Measurements from ENCODE around the gene OGG1.
A peak's percentile ranks its signal among the peaks of the same experiment; 100 is the strongest.

Gene OGG1

DNA sequence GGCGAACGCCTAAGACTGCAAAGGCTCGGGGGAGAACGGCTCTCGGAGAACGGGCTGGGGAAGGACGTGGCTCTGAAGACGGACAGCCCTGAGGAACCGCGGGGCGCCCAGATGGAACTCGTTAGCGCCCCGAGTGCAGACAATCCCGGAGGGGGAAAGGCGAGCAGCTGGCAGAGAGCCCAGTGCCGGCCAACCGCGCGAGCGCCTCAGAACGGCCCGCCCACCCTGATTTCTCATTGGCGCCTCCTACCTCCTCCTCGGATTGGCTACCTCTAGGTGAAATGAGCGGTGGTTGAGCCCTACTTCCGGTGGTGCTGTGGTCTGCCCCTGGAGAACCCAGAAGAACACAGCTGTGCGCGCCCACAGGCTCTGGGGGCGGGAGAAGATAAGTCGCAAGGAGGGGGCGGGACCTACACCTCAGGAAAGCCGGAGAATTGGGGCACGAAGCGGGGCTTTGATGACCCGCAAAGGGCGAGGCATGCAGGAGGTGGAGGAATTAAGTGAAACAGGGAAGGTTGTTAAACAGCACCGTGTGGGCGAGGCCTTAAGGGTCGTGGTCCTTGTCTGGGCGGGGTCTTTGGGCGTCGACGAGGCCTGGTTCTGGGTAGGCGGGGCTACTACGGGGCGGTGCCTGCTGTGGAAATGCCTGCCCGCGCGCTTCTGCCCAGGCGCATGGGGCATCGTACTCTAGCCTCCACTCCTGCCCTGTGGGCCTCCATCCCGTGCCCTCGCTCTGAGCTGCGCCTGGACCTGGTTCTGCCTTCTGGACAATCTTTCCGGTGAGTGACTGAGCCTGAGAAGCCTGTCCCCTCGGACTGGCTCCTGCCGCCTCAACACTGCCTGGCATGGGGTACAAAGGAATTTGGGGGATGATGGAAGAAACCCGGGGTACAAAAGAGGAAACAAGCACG is at the start of gene OGG1:
OGG1 (plus strand) TSS at position 308 of the 911 bp plus-strand sequence; CDS start at position 643, 335 bp downstream.
- peak; percentile 99 for DNase-seq (ENCODE audit: low read depth)

DNA sequence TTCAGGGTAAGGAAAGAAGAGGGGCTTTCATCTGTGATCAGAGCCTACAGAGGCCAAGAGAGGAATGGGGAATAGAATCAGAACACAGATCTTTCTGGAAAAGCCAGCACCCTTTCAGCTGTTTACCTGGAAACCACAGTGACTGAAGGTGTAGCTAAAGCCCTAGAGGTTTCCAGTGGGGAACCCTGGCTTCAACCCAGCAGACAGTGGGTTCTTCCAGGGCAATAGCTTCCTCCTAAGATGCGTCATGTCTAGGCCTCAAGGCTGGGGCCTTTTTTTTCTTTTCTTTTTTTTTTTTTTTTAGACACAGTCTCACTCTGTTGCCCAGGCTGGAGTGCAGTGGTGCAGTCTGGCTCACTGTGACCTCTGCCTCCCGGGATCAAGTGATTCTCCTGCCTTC is 49.2 kb upstream of the OGG1 start:
- DNase-seq (ENCODE audit: low read depth), result no peak

DNA sequence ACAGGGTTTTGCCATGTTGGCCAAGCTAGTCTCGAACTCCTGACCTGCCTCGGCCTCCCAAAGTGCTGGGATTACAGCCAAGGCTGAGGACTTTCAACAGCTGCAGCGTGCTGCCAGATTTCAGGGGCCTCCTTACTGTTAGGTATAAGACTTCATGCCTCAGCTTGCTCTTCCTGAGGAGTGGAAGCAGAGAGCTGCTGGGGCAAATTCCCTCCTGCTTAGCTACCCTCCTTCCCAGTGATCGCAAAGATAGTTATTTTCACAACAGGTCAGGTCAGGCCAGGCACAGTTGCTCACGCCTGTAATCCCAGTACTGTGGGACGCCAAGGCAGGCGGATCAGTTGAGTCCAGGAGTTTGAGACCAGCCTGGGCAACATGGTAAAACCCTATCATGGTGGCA is 48.7 kb upstream of the OGG1 start:
- no peak for DNase-seq (ENCODE audit: low read depth)

DNA sequence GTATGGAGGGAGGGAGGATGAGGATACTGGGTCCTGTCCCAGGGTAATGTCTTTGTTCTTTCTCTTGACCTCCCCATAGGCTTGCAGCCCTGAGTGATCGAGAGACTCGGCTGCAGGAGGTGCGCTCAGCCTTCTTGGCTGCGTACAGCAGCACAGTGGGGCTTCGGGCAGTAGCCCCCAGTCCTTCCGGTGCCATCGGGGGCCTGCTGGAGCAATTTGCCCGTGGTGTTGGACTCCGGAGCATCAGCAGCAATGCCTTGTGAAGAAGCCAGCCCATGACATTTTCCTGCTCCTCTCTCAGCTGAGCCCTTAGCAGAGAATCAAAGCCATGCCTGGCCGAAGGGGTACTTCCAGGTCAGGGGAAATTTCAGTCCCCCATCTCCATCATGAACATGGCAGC is 48.0 kb upstream of the OGG1 start:
- no peak for DNase-seq (ENCODE audit: low read depth)

DNA sequence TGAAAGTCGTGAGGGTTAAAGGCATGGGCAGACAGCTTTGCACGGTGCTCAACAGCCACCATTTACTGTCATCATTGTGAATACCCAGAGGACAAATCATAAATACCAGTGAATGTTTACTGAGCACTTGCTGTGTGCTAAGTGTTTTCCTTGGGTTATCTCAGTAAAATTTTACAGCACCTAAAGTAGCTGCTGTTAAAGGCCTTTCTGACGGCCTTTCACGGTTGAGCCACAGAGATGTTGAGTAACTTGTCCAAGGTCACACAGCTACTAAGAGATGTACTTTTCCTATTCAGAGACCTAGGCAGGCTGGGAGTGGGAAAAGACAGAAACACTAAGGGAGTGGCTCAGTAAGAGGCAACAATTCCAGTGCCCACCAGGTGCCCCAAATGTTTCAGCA is 46.5 kb upstream of the OGG1 start:
- DNase-seq (ENCODE audit: low read depth), result no peak

DNA sequence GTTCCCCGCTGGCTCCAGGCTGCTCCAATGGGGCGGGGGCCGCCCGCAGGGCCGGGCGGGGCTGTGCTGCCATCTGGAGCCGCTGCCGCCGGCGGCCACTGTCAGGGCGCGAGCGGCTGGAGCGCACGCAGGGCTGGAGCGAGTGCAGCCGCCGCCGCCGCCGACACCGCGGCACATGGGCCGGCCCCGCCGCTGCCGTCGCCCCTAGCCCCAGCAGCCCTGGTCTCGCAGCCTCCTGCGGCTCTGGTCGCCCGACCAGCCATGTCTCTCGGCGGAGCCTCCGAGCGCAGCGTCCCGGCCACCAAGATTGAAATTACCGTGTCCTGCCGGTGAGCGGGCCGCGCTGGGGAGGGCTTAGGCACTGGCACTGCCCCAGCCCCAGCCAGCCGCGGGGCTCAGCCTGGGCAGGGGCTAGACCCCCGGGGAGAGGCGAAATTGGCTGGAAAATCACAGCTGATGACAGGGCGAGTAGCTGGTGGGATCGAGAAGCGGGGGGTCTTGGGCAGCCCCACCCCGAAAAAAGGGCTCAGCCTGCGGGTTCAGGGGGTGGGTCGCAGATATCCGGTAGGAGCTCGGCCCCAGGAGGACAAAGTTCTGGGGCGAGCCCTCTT is 45.9 kb upstream of the OGG1 start, which contains the start of gene CPNE9:
CPNE9 (plus strand) TSS at position 98 of the 611 bp plus-strand sequence; CDS start at position 262, 164 bp downstream.
- DNase-seq (ENCODE audit: low read depth), result no peak

DNA sequence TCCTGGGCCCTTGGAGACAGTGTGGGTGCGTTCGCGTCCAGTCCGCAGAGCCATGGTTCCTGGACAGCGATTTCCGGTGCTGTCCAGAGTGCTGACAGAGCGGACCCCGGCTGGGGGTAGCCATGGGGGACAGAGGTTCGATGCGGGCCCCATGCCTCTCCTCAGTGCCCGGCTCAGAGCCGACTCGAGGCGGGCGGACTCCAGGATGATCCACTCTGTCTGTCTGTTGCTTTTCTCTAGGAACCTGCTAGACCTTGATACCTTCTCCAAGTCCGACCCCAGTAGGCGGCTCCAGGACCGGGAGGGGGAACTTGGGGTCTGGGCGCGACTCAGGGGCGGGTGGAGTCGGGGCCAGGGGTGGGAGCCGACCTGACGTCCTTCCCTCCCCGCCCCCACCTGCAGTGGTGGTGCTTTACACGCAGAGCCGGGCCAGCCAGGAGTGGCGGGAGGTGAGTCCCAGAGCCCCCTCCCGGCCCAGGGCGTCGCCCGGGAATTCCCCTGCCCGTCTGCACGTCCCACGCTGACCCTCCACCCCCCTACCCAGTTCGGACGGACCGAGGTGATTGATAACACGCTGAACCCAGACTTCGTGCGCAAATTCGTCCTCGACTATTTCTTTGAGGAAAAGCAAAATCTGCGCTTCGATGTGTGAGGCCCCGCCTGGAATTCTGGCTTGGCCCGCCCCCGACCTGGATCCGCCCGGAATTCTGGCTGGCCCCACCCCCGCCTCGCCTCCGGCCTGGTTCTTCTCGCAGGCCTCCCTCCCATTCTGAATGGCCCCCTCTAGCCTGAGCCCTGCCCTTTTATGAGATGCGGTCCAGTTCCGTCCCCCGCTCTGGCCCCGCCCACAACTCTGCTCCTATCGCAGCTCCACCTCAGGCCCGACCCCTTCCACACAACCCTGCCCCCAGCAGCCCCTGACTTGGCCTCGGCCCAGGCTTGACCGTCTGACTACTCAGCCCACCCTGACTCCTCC is 45.1 kb upstream of the OGG1 start:
- DNase-seq (ENCODE audit: low read depth), result peak; percentile 41

DNA sequence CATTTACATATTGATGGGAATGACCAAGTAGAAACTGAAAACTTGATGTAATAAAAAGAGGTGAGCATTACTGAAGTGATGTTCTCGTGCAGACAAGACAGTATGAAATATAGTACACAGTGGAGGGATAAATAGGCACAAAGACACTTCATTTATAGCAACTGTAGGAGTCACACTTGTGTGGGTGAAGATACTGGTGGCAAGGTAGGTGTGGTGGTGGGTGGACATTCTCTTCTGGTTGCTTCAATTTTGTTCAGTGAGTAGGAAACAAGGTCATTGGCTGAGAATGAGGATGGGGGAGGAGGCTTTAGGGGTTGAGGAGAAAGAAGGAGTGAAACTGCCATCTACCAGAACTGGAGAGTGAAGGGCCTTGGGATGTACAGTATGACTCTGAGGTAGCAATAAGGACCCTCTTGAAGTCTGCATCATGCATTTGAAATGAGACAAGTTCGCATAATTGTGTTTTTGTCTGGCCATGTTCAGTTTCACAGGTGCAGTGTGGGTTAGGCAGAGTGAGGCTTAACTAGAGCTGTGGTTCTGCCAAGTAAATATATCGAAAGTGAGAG is 39.5 kb upstream of the OGG1 start:
- DNase-seq (ENCODE audit: low read depth), result no peak

DNA sequence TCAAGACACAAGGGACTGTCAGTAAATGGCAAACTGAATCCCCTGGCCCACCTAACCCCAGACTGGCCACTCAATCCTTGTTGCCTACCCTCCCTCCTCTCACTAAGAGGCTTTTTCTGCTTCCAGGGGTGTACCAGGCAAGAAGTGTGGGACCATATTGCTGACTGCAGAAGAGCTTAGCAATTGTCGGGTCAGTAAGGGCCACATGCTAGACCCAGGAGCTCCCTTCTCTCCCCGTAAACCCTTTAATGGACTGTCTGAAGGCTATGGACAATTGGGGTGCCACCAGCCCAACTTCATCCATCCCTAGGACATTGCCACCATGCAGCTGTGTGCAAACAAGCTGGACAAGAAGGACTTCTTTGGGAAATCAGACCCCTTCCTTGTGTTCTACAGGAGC is 37.3 kb upstream of the OGG1 start:
- no peak for DNase-seq (ENCODE audit: low read depth)

DNA sequence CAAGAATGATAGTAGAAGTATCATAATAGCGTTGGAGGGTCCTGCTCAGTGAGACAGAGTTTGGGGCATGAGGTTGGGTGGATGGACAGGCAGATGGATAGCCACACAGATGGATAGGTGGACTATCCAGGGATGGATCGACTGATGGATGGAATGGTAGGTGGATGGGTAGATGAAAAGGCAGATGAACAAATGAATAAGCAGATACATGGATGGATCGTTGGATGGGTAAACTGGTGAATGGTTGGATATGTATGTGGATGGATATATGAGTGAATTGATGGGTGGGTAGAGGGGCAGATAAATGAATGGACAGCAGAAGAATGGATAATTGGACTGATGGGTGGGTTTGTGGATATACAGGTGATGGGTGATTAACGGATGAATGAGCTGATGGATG is 36.6 kb upstream of the OGG1 start:
- no peak for DNase-seq (ENCODE audit: low read depth)

DNA sequence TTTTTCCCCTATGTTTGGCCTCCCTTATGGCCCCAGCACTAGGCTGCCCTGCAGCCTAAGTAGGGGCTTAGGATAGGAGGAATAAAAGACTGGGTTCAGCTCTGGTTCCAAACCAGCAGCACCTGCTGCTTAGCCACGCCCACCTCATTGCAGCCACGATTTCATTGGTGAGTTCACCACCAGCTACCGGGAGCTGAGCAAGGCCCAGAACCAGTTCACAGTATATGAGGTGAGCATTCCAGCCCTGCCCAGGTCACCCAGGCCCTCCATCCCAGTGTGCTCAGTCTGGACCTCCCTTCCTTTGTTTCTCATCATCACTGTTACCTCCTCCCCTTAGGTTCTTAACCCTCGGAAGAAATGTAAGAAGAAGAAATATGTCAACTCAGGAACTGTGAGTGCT is 34.6 kb upstream of the OGG1 start:
- peak; percentile 8 for DNase-seq (ENCODE audit: low read depth)

DNA sequence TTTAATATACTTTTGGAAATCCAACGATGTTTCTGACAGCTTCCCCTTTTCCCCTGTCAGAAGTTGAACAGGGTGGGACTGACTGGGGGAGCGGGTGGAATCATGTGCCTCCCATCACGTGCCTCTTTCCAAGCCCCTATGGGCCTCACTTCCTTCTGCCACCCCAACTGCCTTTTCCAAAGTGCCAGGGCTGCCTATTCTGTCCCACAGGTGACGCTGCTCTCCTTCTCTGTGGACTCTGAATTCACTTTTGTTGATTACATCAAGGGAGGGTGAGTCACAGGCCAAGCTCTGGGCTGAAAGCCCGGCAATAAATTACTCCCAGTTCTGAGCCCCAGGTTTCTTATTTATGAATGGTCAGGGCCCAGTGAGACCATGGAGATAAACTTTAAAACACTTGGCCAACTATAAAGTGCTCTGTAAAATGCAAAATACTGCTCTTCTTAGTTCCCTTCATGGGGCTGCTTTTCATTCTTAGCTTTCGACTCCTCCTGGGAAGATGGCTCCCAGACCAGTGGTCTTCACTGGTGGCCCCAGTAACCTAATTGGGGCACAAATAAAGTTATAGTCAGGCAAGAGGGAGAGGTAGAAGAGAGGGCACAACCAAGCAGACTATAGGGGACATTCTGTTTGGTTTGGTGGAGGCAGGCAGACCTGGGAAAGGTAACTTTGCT is 33.9 kb upstream of the OGG1 start:
- DNase-seq (ENCODE audit: low read depth), result peak; percentile 93

DNA sequence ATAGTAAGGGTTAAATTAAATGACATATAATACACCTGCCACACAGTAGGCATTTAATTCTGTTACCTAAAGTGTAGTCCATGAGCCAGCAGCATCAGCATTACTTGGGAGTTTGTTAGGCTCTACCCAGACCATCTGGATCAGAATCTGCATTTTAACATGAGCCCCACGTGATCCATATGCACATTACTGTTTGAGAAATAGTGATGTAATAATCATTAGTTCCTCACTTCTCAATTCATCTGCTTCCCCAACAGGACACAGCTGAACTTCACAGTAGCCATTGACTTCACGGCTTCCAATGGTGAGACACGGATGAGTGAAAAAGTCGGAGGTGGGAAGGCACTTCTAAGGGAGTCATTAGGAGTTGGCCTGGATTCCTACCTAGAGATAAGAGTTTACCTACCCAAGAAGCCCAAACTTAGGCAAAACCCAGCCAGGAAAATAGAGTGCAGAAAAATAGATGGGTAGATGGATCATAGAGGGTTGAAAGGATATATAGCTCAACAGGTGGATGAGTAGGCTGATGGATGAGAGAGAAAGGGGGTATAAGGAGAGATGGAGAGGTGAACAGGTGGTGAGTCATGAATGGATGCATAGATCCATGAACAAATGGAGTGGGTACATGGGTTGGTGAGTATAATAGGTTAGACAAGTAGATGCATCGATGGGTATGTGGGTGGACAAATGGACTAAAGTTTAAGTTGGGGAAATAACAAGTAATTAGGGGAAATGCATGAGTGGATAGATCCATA is 32.8 kb upstream of the OGG1 start:
- DNase-seq (ENCODE audit: low read depth), result no peak

DNA sequence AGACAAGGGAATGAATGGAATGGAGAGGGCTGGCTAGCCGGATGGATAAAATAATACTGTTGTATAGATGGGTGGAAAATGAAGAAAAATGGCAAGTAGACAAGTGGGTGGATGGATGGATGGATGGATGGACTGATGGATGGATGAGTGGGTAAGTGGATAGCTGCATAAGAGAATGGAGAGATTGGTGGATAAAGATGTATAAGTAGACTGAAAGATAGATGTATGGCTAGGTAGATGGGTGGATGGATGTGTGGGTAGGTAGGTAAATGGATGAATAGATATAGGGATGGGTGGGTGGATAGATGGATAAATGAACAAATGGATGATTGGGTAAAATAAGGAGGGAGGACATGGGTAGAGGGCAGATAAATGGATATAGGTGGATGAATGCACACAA is 32.2 kb upstream of the OGG1 start:
- DNase-seq (ENCODE audit: low read depth), result no peak

DNA sequence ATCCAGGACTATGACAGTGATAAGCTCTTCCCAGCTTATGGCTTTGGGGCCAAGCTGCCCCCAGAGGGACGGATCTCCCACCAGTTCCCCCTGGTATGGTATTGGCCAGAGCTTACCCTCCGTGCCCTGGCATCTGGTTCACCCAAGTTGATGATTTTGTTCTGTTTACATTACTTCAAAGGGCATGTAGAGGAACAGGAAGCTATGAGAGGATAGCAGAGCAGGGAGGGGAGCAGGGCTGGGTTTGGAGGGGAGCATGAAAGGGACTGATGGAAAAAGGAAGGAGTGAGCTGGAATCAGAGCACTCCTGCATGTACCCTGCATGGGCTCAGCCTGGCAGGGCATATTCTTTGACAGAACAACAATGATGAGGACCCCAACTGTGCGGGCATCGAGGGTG is 31.6 kb upstream of the OGG1 start:
- no peak for DNase-seq (ENCODE audit: low read depth)

DNA sequence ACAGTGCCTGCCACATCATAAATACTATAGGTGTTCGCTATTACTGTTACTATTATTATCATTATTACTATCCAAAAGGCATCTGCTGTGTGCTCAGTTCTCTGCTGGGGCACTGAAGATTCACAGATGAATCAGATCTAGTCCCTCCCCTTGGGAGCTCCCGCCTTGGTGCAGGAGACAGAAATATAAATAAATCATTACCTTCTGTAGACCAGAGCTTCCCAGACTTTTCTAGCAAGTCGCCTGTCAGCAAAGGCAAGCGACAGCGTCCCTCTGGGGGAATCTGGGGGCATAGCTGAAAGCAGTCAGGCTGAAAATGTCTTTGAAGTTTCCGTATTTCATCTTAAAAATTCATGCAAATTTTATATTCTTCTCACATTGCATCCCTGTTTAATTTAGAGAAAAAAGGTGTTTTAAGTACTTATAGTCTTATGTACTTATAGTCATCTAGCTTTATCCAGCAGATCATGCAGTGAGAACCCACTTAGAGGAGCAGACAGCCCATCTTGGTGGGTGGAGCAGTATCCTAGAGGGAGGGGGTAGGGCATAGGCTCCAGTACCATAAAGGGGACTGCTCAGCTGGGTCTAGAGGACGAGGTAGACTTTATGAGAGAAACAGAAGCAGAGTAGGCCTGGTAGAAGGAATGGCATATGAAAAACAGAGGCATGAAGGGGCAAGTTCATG is 28.6 kb upstream of the OGG1 start:
- DNase-seq (ENCODE audit: low read depth), result peak; percentile 37

DNA sequence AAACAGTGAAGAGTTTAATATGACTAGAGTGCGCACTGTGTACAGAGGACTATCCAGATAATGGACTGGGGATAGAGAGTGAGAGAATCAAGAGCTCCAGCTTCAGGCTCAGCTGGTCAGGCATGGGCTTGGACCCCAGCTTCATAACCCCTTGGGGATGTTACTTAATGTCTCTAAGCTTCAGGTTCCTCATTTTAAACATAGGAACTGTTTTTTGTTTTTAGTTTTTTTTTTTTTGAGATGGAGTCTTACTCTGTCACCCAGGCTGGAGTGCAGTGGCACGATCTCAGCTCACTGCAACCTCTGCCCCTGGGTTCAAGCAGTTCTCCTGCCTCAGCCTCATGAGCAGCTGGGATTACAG is 28.1 kb upstream of the OGG1 start:
- no peak for DNase-seq (ENCODE audit: low read depth)

DNA sequence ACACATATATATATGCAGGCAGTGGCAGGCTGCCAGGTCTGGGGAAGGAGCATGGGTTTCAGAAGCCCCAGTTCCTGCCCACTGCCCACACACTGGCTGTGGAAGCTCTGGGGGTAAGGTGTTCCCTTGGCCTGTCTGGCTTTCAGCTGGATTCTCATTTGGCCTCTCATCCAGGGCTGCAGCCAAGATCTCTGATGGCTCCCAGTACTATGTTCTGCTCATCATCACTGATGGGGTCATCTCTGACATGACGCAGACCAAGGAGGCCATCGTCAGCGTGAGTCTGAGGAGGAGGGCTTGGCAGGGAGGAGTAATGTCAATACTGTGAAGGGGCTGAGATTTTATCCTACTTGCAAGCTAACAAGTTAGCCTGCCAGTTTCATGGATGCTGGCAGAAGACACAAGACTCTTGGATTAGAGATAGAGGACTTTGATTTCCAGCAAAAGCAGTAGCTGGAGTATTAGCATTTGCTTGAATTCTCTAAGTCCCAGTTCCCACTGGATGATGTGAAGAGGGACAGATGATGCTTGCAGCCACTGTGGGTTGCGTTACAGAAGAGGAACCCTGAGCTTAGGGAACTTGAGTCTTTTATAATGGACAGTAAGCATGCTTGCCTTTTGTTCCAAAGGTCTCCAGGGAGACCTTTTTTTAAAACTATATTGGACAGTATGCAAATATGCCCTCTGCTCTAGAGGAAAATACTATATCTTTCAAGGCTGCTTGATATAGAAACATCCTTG is 23.8 kb upstream of the OGG1 start:
- DNase-seq (ENCODE audit: low read depth), result no peak

DNA sequence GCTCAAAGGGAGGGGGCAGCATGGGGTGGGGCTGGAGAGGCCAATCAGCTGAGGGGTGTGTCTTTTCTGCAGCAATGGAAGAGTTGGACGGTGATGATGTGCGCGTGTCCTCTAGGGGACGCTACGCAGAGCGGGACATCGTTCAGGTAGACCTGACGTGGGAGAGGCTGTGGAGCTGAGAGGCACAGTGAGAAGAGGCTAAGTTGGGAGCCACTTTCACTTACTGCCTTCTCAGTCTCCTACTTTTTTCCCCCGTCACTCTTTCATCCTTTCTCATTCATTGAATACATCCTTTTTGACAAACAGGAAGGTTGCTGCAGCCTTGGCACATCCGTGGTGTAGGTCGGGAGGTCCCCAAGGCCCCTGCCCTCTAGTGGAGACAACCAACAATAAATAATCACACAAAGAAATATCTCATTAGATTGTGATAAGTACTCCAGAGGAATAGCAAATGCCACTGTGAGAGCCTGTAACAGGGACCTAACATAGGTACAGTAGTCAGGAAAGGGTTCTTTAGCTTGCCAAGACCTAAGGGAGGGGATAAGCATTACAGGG is 22.6 kb upstream of the OGG1 start:
- DNase-seq (ENCODE audit: low read depth), result peak; percentile 61
